Ovary (tissue), 3 donors: Measurements from ENCODE around the gene DST.
"Not testable (repeated sequence)": the region's sequence is repeated elsewhere in the genome, so short reads cannot be mapped to it uniquely, and the experiment has no call there.

Experiments used
- POLR2A ChIP-seq: fragments of 450-650 bp; IDR thresholded peaks from one replicate; pipeline ENCODE4 v1.6.1; 2017; ENCODE audit warnings: antibody characterized with exemption, mild to moderate bottlenecking, moderate library complexity
- TF ChIP-seq, protein P1 (sequence below), 3 donors: fragments of 450-650 bp in 2 of 3; fragments of 200-600 bp in 1 of 3; IDR thresholded peaks; one replicate each; pipeline versions ENCODE4 v1.5.1 to v1.8.0; 2016 to 2022; ENCODE audit warnings: antibody characterized with exemption in 3 of 3, mild to moderate bottlenecking in 1 of 3
- donor health status: DM: no; HTN: no; CAD: no.

DNA sequence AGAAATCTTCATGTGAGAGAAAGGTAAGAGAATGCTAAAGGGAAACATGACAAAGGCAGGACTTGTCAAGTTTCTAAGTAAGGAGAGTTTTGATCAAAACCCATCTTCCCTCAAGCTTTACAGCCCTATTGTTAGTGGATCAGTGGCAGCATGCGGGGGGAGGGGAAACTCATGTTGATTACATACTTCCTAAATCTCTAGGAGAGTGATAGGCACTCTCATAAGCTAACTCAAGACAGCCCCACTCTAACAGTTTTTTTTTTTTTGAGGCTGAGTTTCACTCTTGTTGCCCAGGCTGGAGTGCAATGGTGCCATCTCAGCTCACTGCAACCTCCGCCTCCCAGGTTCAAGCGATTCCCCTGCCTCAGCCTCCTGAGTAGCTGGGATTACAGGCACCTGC is 18.6 kb upstream of the DST start:
- TF ChIP-seq, protein P1, sequence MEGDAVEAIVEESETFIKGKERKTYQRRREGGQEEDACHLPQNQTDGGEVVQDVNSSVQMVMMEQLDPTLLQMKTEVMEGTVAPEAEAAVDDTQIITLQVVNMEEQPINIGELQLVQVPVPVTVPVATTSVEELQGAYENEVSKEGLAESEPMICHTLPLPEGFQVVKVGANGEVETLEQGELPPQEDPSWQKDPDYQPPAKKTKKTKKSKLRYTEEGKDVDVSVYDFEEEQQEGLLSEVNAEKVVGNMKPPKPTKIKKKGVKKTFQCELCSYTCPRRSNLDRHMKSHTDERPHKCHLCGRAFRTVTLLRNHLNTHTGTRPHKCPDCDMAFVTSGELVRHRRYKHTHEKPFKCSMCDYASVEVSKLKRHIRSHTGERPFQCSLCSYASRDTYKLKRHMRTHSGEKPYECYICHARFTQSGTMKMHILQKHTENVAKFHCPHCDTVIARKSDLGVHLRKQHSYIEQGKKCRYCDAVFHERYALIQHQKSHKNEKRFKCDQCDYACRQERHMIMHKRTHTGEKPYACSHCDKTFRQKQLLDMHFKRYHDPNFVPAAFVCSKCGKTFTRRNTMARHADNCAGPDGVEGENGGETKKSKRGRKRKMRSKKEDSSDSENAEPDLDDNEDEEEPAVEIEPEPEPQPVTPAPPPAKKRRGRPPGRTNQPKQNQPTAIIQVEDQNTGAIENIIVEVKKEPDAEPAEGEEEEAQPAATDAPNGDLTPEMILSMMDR (IDR thresholded peaks at IDR 0.05): not testable (repeated sequence)
- TF ChIP-seq POLR2A: not testable (repeated sequence)
